Panc1 (cell line): ENCODE results near the gene ATP6V1G1. TPM values are rescaled to one million over a fixed set of nuclear protein-coding genes. Genes with fewer than 3 reads are reported as not detected.

Experiments
- ATAC-seq: fragments of 200-7000 bp; cut with Tn5 transposase; 2 replicates; pipeline ENCODE4 v1.9.1; 2020; ENCODE audit warnings: mild to moderate bottlenecking, moderate library complexity
- BruUV-seq: library from RNA; stranded (reverse); fragments of 400-500 nt; replicated peaks from 2 replicates; lab custom pipeline; 2021; lab: Mats Ljungman, UMichigan
- CTCF ChIA-PET: fragments of 300-600 bp; sonication (Branson Sonifier 250); formaldehyde crosslinking; loops from one replicate; lab custom pipeline; 2022; ENCODE audit warnings: antibody characterized with exemption; lab: Charles Lee
- POLR2A ChIA-PET: fragments of 300-600 bp; sonication (Branson Sonifier 250); formaldehyde crosslinking; loops from one replicate; lab custom pipeline; 2022; ENCODE audit warnings: antibody characterized with exemption; lab: Charles Lee
- DNase-seq: peaks from one replicate; pipeline ENCODE4 v3.0.0-alpha.2; 2010; ENCODE audit warnings: low read depth, low spot score
- H3K27ac ChIP-seq: 2 replicates; pipeline ENCODE4 v1.5.1; 2011; ENCODE audit warnings: mild to moderate bottlenecking, low read length, inconsistent platforms
- H3K27me3 ChIP-seq: fragments of 200-500 bp; sonication (Bioruptor generic); 2 replicates; pipeline ENCODE4 v1.6.0; 2014; ENCODE audit warnings: low read length, inconsistent platforms; ENCODE audit not compliant: control insufficient read depth, insufficient read depth
- H3K36me3 ChIP-seq: fragments of 200-500 bp; sonication (Bioruptor generic); 2 replicates; pipeline ENCODE4 v1.5.1; 2014; ENCODE audit warnings: inconsistent platforms, mild to moderate bottlenecking, low read length, moderate library complexity; ENCODE audit not compliant: control insufficient read depth, insufficient read depth
- H3K4me1 ChIP-seq: 2 replicates; pipeline ENCODE4 v1.5.1; 2011; ENCODE audit warnings: inconsistent platforms, mild to moderate bottlenecking, low read length, moderate library complexity; ENCODE audit not compliant: control insufficient read depth, insufficient read depth
- H3K4me3 ChIP-seq, 2 experiments: 2 replicates each; pipeline ENCODE4 v1.5.1; 2011 to 2012; ENCODE audit warnings: low read depth in 2 of 2, low read length in 2 of 2, mild to moderate bottlenecking in 2 of 2, inconsistent platforms in 1 of 2, moderate library complexity in 1 of 2
- H3K9me3 ChIP-seq: fragments of 200-500 bp; sonication (Bioruptor generic); 2 replicates; pipeline ENCODE4 v1.5.1; 2014; ENCODE audit warnings: low read depth, mild to moderate bottlenecking, inconsistent platforms, low read length, moderate library complexity; ENCODE audit not compliant: control insufficient read depth, insufficient read depth
- CTCF ChIP-seq: fragments of 450-650 bp; IDR thresholded peaks from 2 replicates; pipeline ENCODE4 v1.5.1; 2017; ENCODE audit warnings: mild to moderate bottlenecking
- POLR2AphosphoS5 ChIP-seq: IDR thresholded peaks from 2 replicates; pipeline ENCODE4 v1.6.1; 2012; ENCODE audit warnings: mild to moderate bottlenecking, low read depth, low read length, moderate library complexity
- SIN3A ChIP-seq: IDR thresholded peaks from 2 replicates; pipeline ENCODE4 v1.6.1; 2012; ENCODE audit warnings: low read depth, mild to moderate bottlenecking, low read length, moderate library complexity, borderline replicate concordance; ENCODE audit not compliant: insufficient read depth
- TCF7L2 ChIP-seq: IDR thresholded peaks from 2 replicates; pipeline ENCODE4 v1.6.1; 2011; ENCODE audit warnings: mild to moderate bottlenecking, low read depth, low read length, inconsistent platforms
- in situ Hi-C: cut with HindIII; loops from 2 replicates; pipeline ENCODE4 v1.10.0; 2016; ENCODE audit warnings: low sequenced_read_pairs, low pct_unique_long_range_greater_than_20kb
- intact Hi-C: fragments of 100-400 bp; cut with micrococcal nuclease; formaldehyde crosslinking; loops from one replicate; pipeline ENCODE4 v1.10.0; 2022; ENCODE audit not compliant: unreplicated experiment
- total RNA-seq: library from RNA; stranded (reverse); gene quantifications from one replicate; pipeline ENCODE4 v1.2.1, GENCODE V29; 2021; ENCODE audit not compliant: unreplicated experiment
- TF ChIP-seq, protein P1 (sequence below), 2 experiments: IDR thresholded peaks; 2 replicates each; pipeline ENCODE4 v1.6.1; 2011 to 2012; ENCODE audit warnings: low read depth in 2 of 2, control low read depth in 1 of 2, low read length in 1 of 2, mild to moderate bottlenecking in 1 of 2, moderate library complexity in 1 of 2; ENCODE audit not compliant: insufficient read depth in 1 of 2

ATP6V1G1 gene
- total RNA-seq, 1 experiment from 2014 or later, result 71.8 TPM

- POLR2A ChIA-PET, result interaction anchor here (0.6 kb wide), 1 partner anchor 40 kb away, joined by 17 read pairs; no protein-coding TSS in a partner anchor
- intact Hi-C loops (no loop called here), in situ Hi-C loops (no loop called here)
- no peak overlapping the region for H3K27ac ChIP-seq
- H3K36me3 ChIP-seq, result no peaks in the 10 kb centered on the region
- H3K27me3 ChIP-seq, result no peaks in the 10 kb centered on the region
- BruUV-seq, result no TSS peak
- H3K4me3 ChIP-seq, result no peak overlapping the region
- CTCF ChIA-PET, result no interaction called here
- no peak for TF ChIP-seq POLR2AphosphoS5
- no peaks in the 10 kb centered on the region for H3K9me3 ChIP-seq
- peaks cover 4% of the 10 kb centered on the region for H3K4me1 ChIP-seq
- ATAC-seq (no peak), DNase-seq (no peak)
Measured at GRCh38 chr9:114558027-114558675, 29.4 kb upstream of the ATP6V1G1 start.

- ATAC-seq, result no peak
- no peak for DNase-seq
- in situ Hi-C loops, result no loop called here
- intact Hi-C loops, result no loop called here
- H3K36me3 ChIP-seq, result no peaks in the 10 kb centered on the region
- CTCF ChIA-PET, result no interaction called here
- no peak overlapping the region for H3K27ac ChIP-seq
- H3K4me3 ChIP-seq, result no peak overlapping the region
- H3K4me1 ChIP-seq, result peaks cover 4% of the 10 kb centered on the region
- POLR2A ChIA-PET, result no interaction called here
- no TSS peak for BruUV-seq
- no peaks in the 10 kb centered on the region for H3K27me3 ChIP-seq
- TF ChIP-seq CTCF (no peak), SIN3A (no peak), TCF7L2 (no peak), POLR2AphosphoS5 (no peak)
- TF ChIP-seq, protein P1, sequence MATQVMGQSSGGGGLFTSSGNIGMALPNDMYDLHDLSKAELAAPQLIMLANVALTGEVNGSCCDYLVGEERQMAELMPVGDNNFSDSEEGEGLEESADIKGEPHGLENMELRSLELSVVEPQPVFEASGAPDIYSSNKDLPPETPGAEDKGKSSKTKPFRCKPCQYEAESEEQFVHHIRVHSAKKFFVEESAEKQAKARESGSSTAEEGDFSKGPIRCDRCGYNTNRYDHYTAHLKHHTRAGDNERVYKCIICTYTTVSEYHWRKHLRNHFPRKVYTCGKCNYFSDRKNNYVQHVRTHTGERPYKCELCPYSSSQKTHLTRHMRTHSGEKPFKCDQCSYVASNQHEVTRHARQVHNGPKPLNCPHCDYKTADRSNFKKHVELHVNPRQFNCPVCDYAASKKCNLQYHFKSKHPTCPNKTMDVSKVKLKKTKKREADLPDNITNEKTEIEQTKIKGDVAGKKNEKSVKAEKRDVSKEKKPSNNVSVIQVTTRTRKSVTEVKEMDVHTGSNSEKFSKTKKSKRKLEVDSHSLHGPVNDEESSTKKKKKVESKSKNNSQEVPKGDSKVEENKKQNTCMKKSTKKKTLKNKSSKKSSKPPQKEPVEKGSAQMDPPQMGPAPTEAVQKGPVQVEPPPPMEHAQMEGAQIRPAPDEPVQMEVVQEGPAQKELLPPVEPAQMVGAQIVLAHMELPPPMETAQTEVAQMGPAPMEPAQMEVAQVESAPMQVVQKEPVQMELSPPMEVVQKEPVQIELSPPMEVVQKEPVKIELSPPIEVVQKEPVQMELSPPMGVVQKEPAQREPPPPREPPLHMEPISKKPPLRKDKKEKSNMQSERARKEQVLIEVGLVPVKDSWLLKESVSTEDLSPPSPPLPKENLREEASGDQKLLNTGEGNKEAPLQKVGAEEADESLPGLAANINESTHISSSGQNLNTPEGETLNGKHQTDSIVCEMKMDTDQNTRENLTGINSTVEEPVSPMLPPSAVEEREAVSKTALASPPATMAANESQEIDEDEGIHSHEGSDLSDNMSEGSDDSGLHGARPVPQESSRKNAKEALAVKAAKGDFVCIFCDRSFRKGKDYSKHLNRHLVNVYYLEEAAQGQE (IDR thresholded peaks at IDR 0.05; ENCODE audit: insufficient read depth in 1 of 2, low read depth in 2 of 2, low read length in 1 of 2), result no peak
- no peaks in the 10 kb centered on the region for H3K9me3 ChIP-seq
Measured at GRCh38 chr9:114559830-114560513, 27.6 kb upstream of the ATP6V1G1 start.

DNA sequence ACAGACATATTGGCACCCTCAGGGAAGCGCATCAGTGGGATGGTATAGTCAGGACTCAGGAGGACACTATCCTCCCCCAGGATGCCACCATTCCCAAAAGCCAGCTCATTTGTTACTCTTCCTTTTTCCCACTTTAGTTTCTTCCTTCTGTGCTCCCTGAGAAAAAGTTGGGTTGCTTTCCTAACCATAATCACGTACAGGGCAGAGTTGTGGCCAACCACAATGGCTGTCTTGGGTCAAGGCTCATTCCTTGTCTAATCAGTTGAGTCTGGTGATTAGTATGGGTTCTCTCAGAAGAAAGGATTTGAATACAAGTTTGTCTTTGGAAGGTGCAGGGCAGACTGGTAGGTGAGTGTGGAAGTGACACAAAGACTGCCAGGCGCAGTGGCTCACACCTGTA lies 26.6 kb upstream of the ATP6V1G1 start:
- in situ Hi-C loops (no loop called here), intact Hi-C loops (no loop called here)
- ChIA-PET POLR2A (no interaction called here), CTCF (no interaction called here)
- Histone ChIP-seq H3K9me3 (no peaks in the 10 kb centered on the region), H3K4me3 (no peak overlapping the region), H3K4me1 (peaks cover 4% of the 10 kb centered on the region), H3K27ac (no peak overlapping the region), H3K27me3 (no peaks in the 10 kb centered on the region), H3K36me3 (no peaks in the 10 kb centered on the region)
- no peak for ATAC-seq
- no peak for DNase-seq
- no peak for TF ChIP-seq POLR2AphosphoS5
- TF ChIP-seq CTCF, result no peak
- TF ChIP-seq, protein P1 (IDR thresholded peaks at IDR 0.05; ENCODE audit: insufficient read depth in 1 of 2, low read depth in 2 of 2, low read length in 1 of 2), result no peak
- TF ChIP-seq SIN3A, result no peak
- TF ChIP-seq TCF7L2, result no peak
- BruUV-seq, result no TSS peak
